ENCODE measurements around the gene PLXNB3.

DNA sequence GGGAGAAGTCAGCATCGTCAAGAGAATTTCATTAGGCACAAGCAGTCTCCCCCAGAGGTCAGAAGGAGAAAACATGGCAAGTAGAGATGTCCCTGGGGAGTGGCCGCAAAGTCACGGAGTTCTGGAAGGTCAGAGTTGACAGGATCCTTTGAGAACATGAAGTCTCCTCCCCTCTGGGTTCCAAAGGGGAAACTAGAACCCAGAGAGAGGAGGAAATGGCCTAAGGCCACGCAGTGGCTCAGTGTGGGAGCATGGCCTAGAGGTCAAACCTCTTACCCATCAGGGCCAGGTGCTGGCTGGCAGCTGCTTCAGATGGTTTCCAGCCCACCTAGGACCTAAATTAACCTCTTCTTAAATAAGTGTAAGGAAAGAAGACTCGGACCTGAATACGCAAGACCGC is 29.2 kb downstream of the PLXNB3 start:
- TF ChIP-seq SP1 (CRISPR knock-in tag; conservative IDR thresholded peaks at IDR 0.05): no peak
- no peak for TF ChIP-seq IRF2 (CRISPR knock-in tag; IDR thresholded peaks at IDR 0.05; ENCODE audit: borderline replicate concordance, low read depth)
- TF ChIP-seq, protein P1, sequence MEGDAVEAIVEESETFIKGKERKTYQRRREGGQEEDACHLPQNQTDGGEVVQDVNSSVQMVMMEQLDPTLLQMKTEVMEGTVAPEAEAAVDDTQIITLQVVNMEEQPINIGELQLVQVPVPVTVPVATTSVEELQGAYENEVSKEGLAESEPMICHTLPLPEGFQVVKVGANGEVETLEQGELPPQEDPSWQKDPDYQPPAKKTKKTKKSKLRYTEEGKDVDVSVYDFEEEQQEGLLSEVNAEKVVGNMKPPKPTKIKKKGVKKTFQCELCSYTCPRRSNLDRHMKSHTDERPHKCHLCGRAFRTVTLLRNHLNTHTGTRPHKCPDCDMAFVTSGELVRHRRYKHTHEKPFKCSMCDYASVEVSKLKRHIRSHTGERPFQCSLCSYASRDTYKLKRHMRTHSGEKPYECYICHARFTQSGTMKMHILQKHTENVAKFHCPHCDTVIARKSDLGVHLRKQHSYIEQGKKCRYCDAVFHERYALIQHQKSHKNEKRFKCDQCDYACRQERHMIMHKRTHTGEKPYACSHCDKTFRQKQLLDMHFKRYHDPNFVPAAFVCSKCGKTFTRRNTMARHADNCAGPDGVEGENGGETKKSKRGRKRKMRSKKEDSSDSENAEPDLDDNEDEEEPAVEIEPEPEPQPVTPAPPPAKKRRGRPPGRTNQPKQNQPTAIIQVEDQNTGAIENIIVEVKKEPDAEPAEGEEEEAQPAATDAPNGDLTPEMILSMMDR (IDR thresholded peaks at IDR 0.05): no peak
- TF ChIP-seq ZBTB43 (CRISPR knock-in tag; IDR thresholded peaks at IDR 0.05): no peak

Measured in WTC11 (cell line).